Measurements from ENCODE around the gene TSPAN3. TPM values are rescaled to one million over a fixed set of nuclear protein-coding genes. Genes with fewer than 3 reads are reported as not detected.

TSPAN3 gene
- polyA plus RNA-seq, 3 donors, result 519 to 567 (median 532) TPM

GRCh38 chr15:77057685-77058084, 13.2 kb downstream of the TSPAN3 start:
- no peak for DNase-seq (ENCODE audit: low read depth in 3 of 3, low spot score in 2 of 3)

GRCh38 chr15:77057072-77057471, 13.8 kb downstream of the TSPAN3 start:
- DNase-seq (ENCODE audit: low read depth in 3 of 3, low spot score in 2 of 3), result no peak

GRCh38 chr15:77053709-77054108, 17.2 kb downstream of the TSPAN3 start:
- DNase-seq (ENCODE audit: low read depth in 3 of 3, low spot score in 2 of 3), result no peak

- no peak for DNase-seq (ENCODE audit: low read depth in 3 of 3, low spot score in 2 of 3)
Observed at GRCh38 chr15:77052556-77052955, 18.4 kb downstream of the TSPAN3 start.

GRCh38 chr15:77048135-77048876, 22.6 kb downstream of the TSPAN3 start:
- DNase-seq (ENCODE audit: low read depth in 3 of 3, low spot score in 2 of 3), result no peak

- DNase-seq (ENCODE audit: low read depth in 3 of 3, low spot score in 2 of 3), result no peak
Observed at GRCh38 chr15:77046704-77047412, 24.1 kb downstream of the TSPAN3 start.

GRCh38 chr15:77045985-77046384, 24.9 kb downstream of the TSPAN3 start:
- no peak for DNase-seq (ENCODE audit: low read depth in 3 of 3, low spot score in 2 of 3)

- DNase-seq (ENCODE audit: low read depth in 3 of 3, low spot score in 2 of 3), result no peak
Observed at GRCh38 chr15:77044228-77045042, 26.5 kb downstream of the TSPAN3 start.

- no peak for DNase-seq (ENCODE audit: low read depth in 3 of 3, low spot score in 2 of 3)
Observed at GRCh38 chr15:77042955-77043920, 27.7 kb downstream of the TSPAN3 start.

GRCh38 chr15:77042245-77042919, 28.5 kb downstream of the TSPAN3 start:
- no peak for DNase-seq (ENCODE audit: low read depth in 3 of 3, low spot score in 2 of 3)

GRCh38 chr15:77040673-77041072, 30.2 kb downstream of the TSPAN3 start:
- no peak for DNase-seq (ENCODE audit: low read depth in 3 of 3, low spot score in 2 of 3)

GRCh38 chr15:77039848-77040247, 31.1 kb downstream of the TSPAN3 start:
- no peak for DNase-seq (ENCODE audit: low read depth in 3 of 3, low spot score in 2 of 3)

GRCh38 chr15:77039217-77039533, 31.7 kb downstream of the TSPAN3 start:
- no peak for DNase-seq (ENCODE audit: low read depth in 3 of 3, low spot score in 2 of 3)

GRCh38 chr15:77038312-77039216, 32.3 kb downstream of the TSPAN3 start:
- DNase-seq (ENCODE audit: low read depth in 3 of 3, low spot score in 2 of 3), result no peak

- DNase-seq (ENCODE audit: low read depth in 3 of 3, low spot score in 2 of 3), result no peak
Observed at GRCh38 chr15:77037388-77038209, 33.3 kb downstream of the TSPAN3 start.

GRCh38 chr15:77036537-77037387, 34.1 kb downstream of the TSPAN3 start:
- DNase-seq (ENCODE audit: low read depth in 3 of 3, low spot score in 2 of 3), result no peak

GRCh38 chr15:77035999-77036471, 34.9 kb downstream of the TSPAN3 start:
- DNase-seq (ENCODE audit: low read depth in 3 of 3, low spot score in 2 of 3), result no peak
